ENCODE results near the gene TTLL10.

- TF ChIP-seq, protein P1, sequence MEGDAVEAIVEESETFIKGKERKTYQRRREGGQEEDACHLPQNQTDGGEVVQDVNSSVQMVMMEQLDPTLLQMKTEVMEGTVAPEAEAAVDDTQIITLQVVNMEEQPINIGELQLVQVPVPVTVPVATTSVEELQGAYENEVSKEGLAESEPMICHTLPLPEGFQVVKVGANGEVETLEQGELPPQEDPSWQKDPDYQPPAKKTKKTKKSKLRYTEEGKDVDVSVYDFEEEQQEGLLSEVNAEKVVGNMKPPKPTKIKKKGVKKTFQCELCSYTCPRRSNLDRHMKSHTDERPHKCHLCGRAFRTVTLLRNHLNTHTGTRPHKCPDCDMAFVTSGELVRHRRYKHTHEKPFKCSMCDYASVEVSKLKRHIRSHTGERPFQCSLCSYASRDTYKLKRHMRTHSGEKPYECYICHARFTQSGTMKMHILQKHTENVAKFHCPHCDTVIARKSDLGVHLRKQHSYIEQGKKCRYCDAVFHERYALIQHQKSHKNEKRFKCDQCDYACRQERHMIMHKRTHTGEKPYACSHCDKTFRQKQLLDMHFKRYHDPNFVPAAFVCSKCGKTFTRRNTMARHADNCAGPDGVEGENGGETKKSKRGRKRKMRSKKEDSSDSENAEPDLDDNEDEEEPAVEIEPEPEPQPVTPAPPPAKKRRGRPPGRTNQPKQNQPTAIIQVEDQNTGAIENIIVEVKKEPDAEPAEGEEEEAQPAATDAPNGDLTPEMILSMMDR (optimal IDR thresholded peaks at IDR 0.05 in 1 of 3, IDR thresholded peaks at IDR 0.05 in 1 of 3, conservative IDR thresholded peaks at IDR 0.05 in 1 of 3; ENCODE audit: extremely low read depth in 1 of 3, insufficient read depth in 2 of 3, low read length in 3 of 3): no peak
- no peak for TF ChIP-seq EZH2 (IDR thresholded peaks at IDR 0.05; ENCODE audit: low read length)
Observed at GRCh38 chr1:1205769-1206375, 32.2 kb downstream of the TTLL10 start.

All from keratinocyte (primary cell).